ENCODE measurements around the gene PHF2. TPM values are rescaled to one million over a fixed set of nuclear protein-coding genes. Genes with fewer than 3 reads are reported as not detected.

The PHF2 gene
- total RNA-seq, 1 experiment from 2014 or later: 11.6 TPM

- TF ChIP-seq FOXP4 (CRISPR knock-in tag; IDR thresholded peaks at IDR 0.05) (no peak), CTCF (IDR thresholded peaks at IDR 0.05) (no peak), GABPB1 (CRISPR knock-in tag; IDR thresholded peaks at IDR 0.05) (no peak)
Measured at GRCh38 chr9:93686127-93686879, 109.9 kb downstream of the PHF2 start (continued).

- Mint-ChIP-seq H3K36me3 (peaks cover 28% of the 10 kb centered on the region), H3K9me3 (peaks cover 44% of the 10 kb centered on the region), H3K27me3 (ENCODE audit: low read depth) (no peaks in the 10 kb centered on the region; the same call in 1 of the 2 replicates), H3K4me3 (no peak overlapping the region), H3K27ac (no peak overlapping the region), H3K4me1 (peaks cover 3% of the 10 kb centered on the region)
- DNase-seq (ENCODE audit: low spot score) (no peak), ATAC-seq (no peak)
- ChIA-PET POLR2A (no interaction called here), CTCF (interaction anchor here (1.1 to 1.4 kb wide), 2 partner anchors 134 to 141 kb away, joined by 4 read pairs; no protein-coding TSS in a partner anchor)
- no peak for TF ChIP-seq ATF2 (CRISPR knock-in tag; IDR thresholded peaks at IDR 0.05; ENCODE audit: borderline replicate concordance, low read depth)
- TF ChIP-seq SMAD3 (CRISPR knock-in tag; IDR thresholded peaks at IDR 0.05; ENCODE audit: borderline replicate concordance): no peak
- TF ChIP-seq FOXP1 (CRISPR knock-in tag; IDR thresholded peaks at IDR 0.05; ENCODE audit: borderline replicate concordance): no peak
- TF ChIP-seq ESRRA (CRISPR knock-in tag; IDR thresholded peaks at IDR 0.05; ENCODE audit: borderline replicate concordance): no peak
- no peak for TF ChIP-seq CDX4 (CRISPR knock-in tag; IDR thresholded peaks at IDR 0.05; ENCODE audit: borderline replicate concordance)
- TF ChIP-seq ZNF532 (CRISPR knock-in tag; IDR thresholded peaks at IDR 0.05; ENCODE audit: borderline replicate concordance): no peak
- no peak for TF ChIP-seq EMX1 (CRISPR knock-in tag; IDR thresholded peaks at IDR 0.05)
- TF ChIP-seq ZNF416 (CRISPR knock-in tag; IDR thresholded peaks at IDR 0.05): no peak
- no peak for TF ChIP-seq CTCF (IDR thresholded peaks at IDR 0.05)
- TF ChIP-seq SOX15 (CRISPR knock-in tag; IDR thresholded peaks at IDR 0.05): no peak
- TF ChIP-seq MLX (CRISPR knock-in tag; IDR thresholded peaks at IDR 0.05): no peak
- TF ChIP-seq ZMAT4 (CRISPR knock-in tag; IDR thresholded peaks at IDR 0.05): no peak
- no peak for TF ChIP-seq MXD4 (CRISPR knock-in tag; IDR thresholded peaks at IDR 0.05; ENCODE audit: borderline replicate concordance)
- no peak for TF ChIP-seq ZNF671 (CRISPR knock-in tag; IDR thresholded peaks at IDR 0.05)
- TF ChIP-seq ZNF396 (CRISPR knock-in tag; IDR thresholded peaks at IDR 0.05; ENCODE audit: borderline replicate concordance): no peak
- no peak for TF ChIP-seq NFATC4 (CRISPR knock-in tag; IDR thresholded peaks at IDR 0.05)
- no peak for TF ChIP-seq GRHL2 (CRISPR knock-in tag; IDR thresholded peaks at IDR 0.05; ENCODE audit: insufficient replicate concordance, severe bottlenecking)
- no peak for TF ChIP-seq CREB1 (CRISPR knock-in tag; IDR thresholded peaks at IDR 0.05)
- TF ChIP-seq FOXJ3 (CRISPR knock-in tag; IDR thresholded peaks at IDR 0.05; ENCODE audit: borderline replicate concordance): no peak
Measured at GRCh38 chr9:93686880-93687236, 110.5 kb downstream of the PHF2 start.
